Activated CD4-positive, CD25-positive, alpha-beta regulatory T cell treated with anti-CD3 and anti-CD28 coated beads, Interleukin-2, amount 50 U/mL, for 16 hours (primary cell): ENCODE results near the gene RAB5B.
A peak's percentile ranks its signal among the peaks of the same experiment; 100 is the strongest.

Source experiments
- DNase-seq: peaks from one replicate; pipeline ENCODE4 v3.0.0-alpha.2; 2020; ENCODE audit warnings: low read depth, low spot score

RAB5B gene, protein sequence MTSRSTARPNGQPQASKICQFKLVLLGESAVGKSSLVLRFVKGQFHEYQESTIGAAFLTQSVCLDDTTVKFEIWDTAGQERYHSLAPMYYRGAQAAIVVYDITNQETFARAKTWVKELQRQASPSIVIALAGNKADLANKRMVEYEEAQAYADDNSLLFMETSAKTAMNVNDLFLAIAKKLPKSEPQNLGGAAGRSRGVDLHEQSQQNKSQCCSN

GRCh38 chr12:55973599-55974307 is at the start of gene RAB5B:
RAB5B (plus strand) TSS chr12:55974078; CDS start chr12:55986961, 12,883 bp downstream.
- DNase-seq: peak; percentile 98

GRCh38 chr12:55925371-55925770 is 48.5 kb upstream of the RAB5B start:
- DNase-seq: no peak

GRCh38 chr12:55925870-55926737 is 47.8 kb upstream of the RAB5B start:
- DNase-seq: no peak

DNA sequence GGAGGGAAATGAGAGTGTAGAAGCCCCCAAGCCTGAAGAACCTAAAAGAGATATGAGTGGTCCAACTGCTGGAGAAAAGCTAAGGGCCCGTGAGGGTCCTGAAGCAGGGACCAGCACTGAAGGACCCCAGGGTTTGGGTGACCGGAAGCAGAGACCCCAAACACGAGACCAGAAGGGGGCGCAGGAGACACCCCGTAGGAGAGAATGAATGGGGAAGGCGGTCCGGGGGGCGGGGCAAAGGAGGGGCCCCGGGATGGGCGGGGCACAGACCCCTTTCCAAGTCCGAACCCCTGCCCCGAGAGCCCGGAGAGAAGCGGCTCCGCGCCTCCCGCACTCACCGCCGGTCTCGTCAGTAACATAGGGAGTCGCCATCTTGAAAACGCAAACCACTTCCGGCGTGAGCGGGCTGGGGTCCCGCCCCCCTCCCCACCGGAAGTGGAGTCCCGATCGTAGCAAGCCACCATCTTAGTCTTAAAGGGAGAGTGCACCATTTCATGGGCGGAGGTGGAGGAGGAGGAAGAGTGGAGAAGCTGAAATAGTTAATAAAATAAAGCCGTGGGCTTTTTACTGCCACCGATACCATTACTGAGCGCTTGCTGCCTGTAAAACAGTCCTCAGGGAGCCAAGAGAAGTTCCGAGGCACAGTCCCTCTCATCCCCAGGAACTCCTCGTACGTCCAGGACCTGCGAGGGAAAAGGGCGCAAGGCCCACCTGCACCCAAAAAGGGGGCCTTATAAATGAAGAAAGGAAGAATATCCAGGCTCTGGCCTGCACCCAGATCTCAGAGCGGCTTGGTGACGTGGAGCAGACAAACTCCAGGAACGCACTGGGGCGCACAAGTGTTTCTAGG is 46.9 kb upstream of the RAB5B start:
- peak; percentile 80 for DNase-seq

DNA sequence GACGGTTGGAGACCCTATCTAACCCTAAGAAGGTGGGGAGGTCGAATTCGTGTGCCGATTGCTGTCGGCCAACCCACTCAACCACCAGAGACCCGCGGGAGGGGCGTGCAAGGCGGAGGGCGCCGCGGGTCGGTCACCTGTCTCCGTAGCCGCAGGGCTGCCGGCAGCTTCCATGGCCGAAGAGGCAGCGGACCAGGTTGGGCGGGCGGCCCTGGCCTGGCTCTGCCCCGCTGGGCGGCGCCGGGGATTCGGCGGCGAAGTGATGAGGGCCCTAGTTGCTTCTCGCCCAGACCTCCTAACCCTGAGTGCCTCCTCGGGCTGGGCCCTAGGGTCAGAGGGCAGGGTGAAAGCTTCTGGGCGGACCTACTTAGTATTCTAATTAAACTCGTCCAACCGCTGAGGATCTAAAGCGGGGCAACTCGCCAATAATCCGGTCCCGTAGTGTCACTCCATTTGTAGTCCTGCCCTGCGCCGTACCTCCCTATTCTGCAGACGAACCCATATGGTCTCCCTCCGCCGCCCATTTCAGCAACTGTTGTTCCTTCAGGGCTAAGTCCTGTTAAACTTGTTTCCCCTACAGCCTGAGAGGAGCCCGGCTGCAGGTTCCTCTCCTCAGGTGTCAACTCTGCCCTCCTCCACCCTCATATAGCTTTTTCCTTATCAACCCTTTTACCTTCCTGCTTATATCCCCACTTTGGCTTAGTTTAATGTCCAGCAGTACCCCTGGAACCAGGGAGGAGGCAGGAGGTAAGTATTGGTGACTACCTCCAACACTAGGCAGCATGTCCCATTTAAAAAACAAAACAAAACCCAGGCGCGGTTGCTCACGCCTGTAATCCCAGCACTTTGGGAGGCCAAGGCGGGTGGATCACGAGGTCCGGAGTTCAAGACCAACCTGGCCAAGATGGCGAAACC is 46.0 kb upstream of the RAB5B start, which contains the start of gene PYM1:
Gene PYM1 (minus strand): TSS at position 307 of the 915 bp plus-strand sequence. CDS start 133 bp downstream, at position 174.
- DNase-seq: peak; percentile 34

- DNase-seq: peak; percentile 70
These were observed 44.5 kb upstream of the RAB5B start for GRCh38 chr12:55929306-55929791.

- peak; percentile 55 for DNase-seq
These were observed 43.0 kb upstream of the RAB5B start, which contains the start of gene DGKA for GRCh38 chr12:55930771-55931316. DGKA (plus strand) TSS chr12:55931162; CDS start chr12:55936504, 5,342 bp downstream.

- no peak for DNase-seq
These were observed 42.5 kb upstream of the RAB5B start for GRCh38 chr12:55931317-55931779.

DNA sequence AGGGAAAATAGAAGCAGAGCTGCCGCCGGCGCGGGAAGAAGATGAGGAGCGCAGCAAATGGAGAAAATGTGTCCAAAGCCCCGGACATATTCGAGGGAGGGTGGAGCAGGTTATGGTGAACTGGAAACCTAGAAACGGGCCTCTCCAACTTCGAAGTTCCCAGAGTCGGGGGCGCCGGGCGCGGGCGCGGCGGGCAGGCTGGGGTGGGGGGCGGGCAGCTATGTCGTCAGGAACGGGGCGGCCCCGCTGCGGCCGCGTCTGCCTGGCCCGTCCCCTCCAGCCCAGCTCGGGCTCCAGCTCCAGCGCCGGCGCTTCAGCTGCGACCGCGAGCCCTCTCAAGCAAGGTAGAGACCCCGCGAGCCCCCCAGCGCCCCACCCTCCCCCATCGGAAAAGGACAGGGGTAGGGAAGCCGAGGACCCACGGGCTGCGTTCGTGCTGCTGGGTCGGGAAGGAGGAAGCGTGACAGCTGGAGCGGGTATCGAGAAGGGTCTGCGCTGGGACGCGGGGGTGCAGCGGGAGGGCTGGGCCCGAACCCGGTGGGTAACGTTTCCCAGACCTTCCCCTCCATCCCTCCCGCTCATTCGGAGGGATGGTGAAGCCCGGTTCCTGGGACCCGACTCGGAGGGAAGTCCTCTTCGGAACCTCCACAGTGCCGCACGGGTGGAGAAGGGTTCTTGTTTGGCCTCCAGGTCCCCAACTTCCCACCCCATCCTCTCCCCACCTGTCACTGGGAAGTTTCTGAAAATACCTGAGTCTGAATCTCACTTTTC is 41.9 kb upstream of the RAB5B start:
- no peak for DNase-seq

GRCh38 chr12:55932551-55932910 is 41.3 kb upstream of the RAB5B start:
- DNase-seq: no peak

DNA sequence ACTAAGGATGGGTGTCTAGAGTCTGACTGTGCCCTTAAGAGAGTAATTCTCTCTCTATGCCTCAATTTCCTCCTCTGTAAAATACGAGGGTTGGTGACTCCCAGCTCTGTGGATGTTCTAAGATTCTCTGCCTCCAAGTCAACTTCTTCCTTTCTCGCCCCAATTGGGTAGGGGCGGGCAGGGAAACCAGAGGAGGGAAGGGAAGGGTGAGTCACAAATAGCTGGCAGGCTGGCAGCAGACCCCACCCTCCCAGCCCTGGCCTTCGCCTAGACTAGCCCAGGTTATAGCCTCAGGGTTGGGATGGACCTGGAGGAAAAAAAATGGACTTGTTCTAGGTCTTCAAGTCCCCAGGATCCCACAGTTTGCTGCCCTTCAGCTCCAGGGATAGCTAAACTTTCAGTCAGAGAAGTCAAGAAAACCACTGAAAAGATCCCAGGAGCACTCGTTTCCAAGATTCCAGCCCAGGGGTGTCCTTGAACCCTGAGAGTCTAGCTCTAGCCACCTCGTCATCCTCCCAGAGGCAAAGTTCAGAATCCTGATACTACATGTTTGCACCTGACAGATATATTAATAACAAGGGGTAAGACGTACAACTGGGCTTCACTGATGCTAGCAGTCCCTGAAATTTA is 40.6 kb upstream of the RAB5B start:
- DNase-seq: no peak

DNA sequence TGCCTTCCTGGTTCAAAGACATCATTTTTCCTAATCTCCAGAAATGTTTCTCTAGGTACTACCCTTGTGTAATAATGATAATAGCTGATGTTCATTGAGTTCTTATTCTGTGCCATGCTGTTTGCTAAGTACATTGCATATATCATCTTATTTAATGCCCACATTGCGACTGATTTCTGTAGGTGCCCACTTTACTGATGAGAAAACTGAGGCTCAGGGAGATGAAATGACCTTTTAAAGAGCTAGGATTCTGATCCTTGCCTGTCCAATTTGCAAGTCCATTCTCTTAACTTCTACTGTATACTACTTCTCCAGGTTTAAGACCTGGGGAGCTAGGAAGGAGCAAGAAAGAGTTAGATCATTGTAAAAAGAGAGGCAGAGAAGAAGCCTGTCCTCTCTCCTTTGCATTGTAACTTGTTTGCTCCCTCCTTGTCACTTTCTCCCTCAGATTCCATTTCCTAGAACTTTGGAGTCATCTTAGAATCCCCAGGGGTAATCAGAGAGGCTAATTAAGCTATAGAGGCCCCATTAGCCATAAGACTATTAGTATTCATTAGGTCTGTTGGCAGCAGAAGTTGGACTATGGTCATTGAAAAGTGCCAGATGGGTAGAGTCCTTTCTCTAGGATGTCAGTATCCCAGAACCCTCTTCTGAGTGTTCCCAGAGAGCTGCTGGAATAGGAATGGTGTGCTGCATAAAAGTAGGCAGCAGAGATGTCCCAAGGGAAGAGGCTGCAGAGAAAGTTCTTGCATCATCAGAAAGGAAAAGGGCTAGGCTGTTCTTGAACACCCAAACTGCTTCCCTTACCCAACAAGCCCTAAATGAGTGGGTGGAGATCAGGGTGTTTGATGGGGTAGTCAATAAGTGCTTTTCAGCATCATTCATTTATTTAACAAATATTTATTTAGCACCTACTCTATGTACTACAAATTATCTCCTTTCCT is 39.8 kb upstream of the RAB5B start:
- DNase-seq: no peak

DNA sequence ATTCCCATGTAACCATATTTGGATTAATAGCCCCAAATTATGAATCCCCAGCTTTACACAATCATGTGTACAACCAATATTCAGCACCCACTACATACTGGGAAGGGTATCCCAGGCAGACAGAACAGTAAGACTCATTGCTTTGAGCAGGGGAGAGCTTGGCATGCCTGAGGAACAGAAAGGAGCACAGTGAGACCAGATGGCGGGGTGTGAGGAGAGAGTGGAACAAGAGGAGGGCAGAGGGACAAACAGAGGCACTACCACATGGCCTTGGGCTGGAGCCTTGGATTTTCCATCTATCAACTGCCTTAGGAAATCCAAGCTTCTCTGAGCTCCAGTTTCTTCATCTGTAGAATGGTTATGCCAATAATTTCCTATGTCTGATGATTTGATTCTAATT is 39.1 kb upstream of the RAB5B start:
- no peak for DNase-seq

DNA sequence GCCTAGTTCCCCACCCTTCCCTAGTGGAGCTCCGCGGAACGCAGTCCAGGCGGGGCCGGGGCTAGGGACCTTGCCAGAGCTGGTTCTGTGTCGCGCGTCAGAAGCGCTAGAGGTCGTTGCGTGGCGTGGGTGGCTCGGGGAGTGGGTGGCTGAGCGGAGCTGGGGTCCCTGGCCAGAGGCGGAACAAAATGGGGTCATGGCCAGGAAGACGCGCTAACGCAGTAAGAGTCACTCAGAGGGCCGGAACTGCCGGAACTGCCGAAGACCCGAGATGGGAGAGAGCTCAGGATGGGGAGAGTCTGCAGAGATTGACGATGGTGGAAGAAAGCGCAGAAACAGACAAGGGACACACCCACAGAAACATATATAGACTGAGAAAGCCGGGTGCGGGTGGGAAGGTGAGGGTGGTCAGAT is 38.1 kb upstream of the RAB5B start:
- no peak for DNase-seq

- no peak for DNase-seq
These were observed 35.9 kb upstream of the RAB5B start for GRCh38 chr12:55937981-55938380.

- DNase-seq: no peak
These were observed 34.9 kb upstream of the RAB5B start for GRCh38 chr12:55938826-55939501.
